HG02678 (cell line): ENCODE data around the gene LY6G6D.
"Not testable (repeated sequence)": the region's sequence is repeated elsewhere in the genome, so short reads cannot be mapped to it uniquely, and the experiment has no call there.

Experiments
- ATAC-seq: cut with Tn5 transposase; IDR thresholded peaks from one replicate; pipeline ENCODE4 v1.9.1; 2021; ENCODE audit warnings: mild to moderate bottlenecking, moderate library complexity; ENCODE audit not compliant: unreplicated experiment

The LY6G6D gene

GRCh38 chr6:31691564-31692108 is 23.5 kb upstream of the LY6G6D start:
- ATAC-seq, result no peak

- no peak for ATAC-seq
Measured at GRCh38 chr6:31692353-31692752, 22.8 kb upstream of the LY6G6D start.

- ATAC-seq, result no peak
Measured at GRCh38 chr6:31692886-31693285, 22.3 kb upstream of the LY6G6D start.

GRCh38 chr6:31693535-31693934 is 21.6 kb upstream of the LY6G6D start:
- no peak for ATAC-seq

- no peak for ATAC-seq
Measured at GRCh38 chr6:31697555-31697954, 17.6 kb upstream of the LY6G6D start.

GRCh38 chr6:31700740-31701401 is 14.3 kb upstream of the LY6G6D start:
- no peak for ATAC-seq

GRCh38 chr6:31701666-31702404 is 13.3 kb upstream of the LY6G6D start:
- no peak for ATAC-seq

- no peak for ATAC-seq
Measured at GRCh38 chr6:31702405-31702818, 12.7 kb upstream of the LY6G6D start.

- peak; percentile 88 for ATAC-seq
Measured at GRCh38 chr6:31702819-31703716, 12.1 kb upstream of the LY6G6D start, which contains the start of gene ABHD16A. Gene ABHD16A (minus strand): TSS chr6:31703324. CDS start chr6:31703281, 43 bp downstream.

- ATAC-seq, result no peak
Measured at GRCh38 chr6:31705931-31706330, 9.2 kb upstream of the LY6G6D start.

GRCh38 chr6:31706599-31706998 is 8.5 kb upstream of the LY6G6D start, which contains the start of gene LY6G6F:
Gene LY6G6F (plus strand): TSS chr6:31706866. CDS start chr6:31706907, 41 bp downstream.
- no peak for ATAC-seq

- no peak for ATAC-seq
Measured at GRCh38 chr6:31707701-31708100, 7.4 kb upstream of the LY6G6D start.

- no peak for ATAC-seq
Measured at GRCh38 chr6:31708224-31708623, 6.9 kb upstream of the LY6G6D start.

- not testable (repeated sequence) for ATAC-seq
Measured at GRCh38 chr6:31709157-31709556, 6.0 kb upstream of the LY6G6D start.

- ATAC-seq, result no peak
Measured at GRCh38 chr6:31710523-31711219, 4.5 kb upstream of the LY6G6D start.

GRCh38 chr6:31711233-31711632 is 3.9 kb upstream of the LY6G6D start:
- no peak for ATAC-seq

GRCh38 chr6:31712296-31712695 is 2.9 kb upstream of the LY6G6D start:
- ATAC-seq, result no peak

GRCh38 chr6:31713465-31713864 is 1.7 kb upstream of the LY6G6D start:
- ATAC-seq, result no peak

GRCh38 chr6:31713991-31714684 is 1.0 kb upstream of the LY6G6D start:
- no peak for ATAC-seq
